ENCODE results near the gene RABGAP1.

RABGAP1 gene

DNA sequence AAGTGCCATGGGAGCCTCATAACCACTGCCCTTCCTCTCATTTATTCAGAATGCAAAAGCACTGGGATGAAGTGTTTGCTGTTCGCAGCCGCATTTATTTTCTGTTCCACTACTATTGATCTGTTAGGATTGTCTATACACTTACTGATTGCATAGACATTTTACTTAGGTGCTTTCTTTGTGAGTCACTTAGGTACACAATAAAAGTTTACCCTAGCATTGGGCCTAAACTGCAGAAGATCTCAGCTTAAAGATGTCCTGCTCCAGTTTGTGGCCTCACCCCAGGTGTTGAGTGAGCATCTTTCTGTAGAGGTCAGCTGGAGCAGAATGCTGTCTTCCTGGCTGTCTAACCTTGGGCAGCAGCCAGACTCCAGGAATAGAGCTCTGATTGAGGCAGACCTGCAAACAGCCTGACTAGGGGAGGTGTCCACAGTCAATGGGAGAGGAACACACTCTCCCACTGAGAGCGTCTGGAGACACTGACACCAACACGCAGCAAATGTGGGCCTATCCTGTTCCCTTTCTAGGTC lies 146.6 kb downstream of the RABGAP1 start:
- no peak for DNase-seq

DNA sequence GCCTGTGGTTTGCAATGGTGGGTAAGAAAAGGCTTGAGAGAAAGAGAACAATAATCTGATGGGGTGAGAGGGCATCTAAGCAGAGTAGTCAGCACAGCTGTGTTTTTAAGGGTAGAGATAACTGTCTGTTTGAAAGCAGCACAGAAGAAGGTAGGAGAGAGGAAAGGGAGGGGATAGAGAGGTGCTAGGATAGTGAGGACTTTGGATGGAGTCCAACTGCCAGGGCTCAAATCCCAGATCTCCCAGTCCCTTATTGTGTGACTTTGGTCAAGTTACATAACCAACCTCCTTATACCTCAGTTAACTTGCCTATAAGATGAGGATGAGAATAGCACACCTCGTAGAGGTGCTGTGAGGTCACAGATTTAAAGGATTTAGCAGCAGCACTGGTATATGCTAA lies 148.2 kb downstream of the RABGAP1 start:
- DNase-seq = no peak

- DNase-seq = no peak
Measured at GRCh38 chr9:123089790-123090189, 149.0 kb downstream of the RABGAP1 start.

DNA sequence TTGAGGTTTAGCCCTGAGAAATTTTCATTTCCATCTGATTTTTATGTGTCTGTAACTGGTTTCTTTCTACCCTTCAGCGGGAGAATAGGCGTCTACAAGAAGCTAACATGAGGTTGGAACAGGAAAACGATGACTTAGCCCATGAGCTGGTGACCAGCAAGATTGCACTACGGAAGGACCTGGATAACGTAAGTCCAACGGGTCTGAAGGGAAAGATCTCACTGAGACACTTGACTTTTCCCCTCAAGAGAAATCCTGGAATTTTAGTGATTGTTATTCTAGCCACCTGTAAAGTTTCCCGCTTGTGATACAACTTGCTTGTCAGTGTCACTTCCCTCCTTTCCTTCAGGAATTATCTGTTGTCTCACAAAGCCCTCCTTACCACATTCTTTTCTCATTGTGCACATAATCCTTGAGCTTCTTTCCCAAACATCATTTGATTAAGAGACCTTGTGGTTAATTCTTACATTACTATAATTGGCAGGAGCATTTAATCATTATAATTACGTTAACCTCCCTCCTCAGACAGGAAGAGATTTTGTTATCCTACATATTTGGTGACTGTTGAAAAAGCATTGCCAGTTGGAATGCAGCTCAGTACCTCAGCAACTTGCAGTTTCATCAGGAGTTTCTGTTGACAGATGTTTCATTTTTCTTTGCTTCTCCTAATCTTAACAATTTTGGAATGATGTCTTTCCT lies 149.5 kb downstream of the RABGAP1 start:
- no peak for DNase-seq

- no peak for DNase-seq
Measured at GRCh38 chr9:123090956-123091355, 150.1 kb downstream of the RABGAP1 start.

DNA sequence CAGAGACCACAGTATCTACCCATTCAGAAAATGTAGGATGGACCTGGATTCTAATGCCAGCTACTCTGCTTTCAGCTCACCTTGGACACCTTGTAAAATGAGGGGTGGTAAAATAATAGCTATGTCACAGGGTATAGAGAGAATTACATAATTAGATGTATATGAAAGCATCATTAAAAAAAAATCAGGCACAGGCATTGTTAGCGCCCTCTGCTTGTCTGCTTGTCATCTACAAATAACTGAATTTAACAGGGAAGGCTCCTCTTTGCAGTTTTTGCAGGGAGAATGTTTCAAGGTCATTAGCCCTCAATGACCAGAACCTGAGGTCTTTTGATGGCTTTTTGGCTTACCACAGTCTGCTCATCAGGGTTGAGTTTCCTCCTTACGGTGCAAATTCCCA lies 150.6 kb downstream of the RABGAP1 start:
- DNase-seq = no peak

- no peak for DNase-seq
Measured at GRCh38 chr9:123093141-123093540, 152.3 kb downstream of the RABGAP1 start.

- DNase-seq = no peak
Measured at GRCh38 chr9:123096987-123097386, 156.2 kb downstream of the RABGAP1 start.

- DNase-seq = no peak
Measured at GRCh38 chr9:123097430-123098095, 156.7 kb downstream of the RABGAP1 start.

- DNase-seq = no peak
Measured at GRCh38 chr9:123098096-123098459, 157.3 kb downstream of the RABGAP1 start.

- no peak for DNase-seq
Measured at GRCh38 chr9:123099042-123099441, 158.2 kb downstream of the RABGAP1 start.

DNA sequence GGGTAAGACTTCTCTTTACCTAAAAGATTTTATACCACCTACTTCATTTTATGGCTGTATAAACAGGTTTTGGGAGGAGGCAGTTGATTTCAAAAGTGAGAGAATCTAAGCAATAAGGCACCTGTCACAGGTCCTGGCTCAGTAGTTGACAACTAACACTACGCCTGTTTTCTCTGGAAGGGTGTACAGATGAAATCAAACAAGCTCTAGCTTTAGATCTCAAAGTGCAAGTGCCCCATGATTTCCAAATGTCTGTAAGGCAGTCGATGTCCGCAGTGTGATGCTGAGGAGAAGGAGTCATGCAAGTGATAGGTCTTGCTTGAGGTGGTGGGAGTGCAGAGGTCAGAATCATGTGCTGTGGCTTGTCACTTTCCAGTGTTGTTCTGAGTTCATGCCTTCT lies 158.7 kb downstream of the RABGAP1 start:
- no peak for DNase-seq

DNA sequence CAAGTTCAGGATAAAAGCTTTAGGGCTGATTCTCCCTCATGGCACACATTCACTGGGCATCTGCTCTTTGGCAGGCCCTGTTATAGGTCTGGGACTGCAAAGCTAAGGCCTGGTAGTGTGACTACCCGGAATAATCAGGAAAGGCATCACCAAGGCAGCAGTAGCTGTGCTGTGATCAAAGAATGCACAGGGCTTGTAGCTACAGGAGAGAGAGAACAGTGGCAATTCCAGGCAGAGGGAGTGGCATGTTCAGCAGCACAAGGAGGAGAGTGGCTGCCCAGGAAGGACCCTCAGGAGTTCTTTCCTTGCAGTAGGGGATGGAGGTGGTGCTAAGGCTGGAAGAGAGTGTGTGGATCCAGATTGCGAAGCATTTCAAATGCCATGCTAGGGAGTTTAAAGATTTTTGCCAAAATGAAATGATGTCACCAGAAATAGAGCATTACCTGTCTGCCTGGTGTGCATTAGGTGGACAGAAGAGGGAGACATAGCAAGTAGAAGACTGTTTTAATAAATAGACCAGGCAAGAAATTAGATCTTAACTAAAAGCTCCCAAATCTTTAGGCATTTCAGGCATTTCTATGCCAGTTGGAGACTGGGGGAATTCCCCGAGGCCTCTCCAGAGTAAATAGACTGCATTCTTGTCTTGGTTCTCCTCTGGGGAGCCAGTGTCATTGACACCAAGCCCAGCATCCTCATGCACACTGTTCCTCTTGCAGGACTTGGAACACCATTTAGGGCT lies 161.7 kb downstream of the RABGAP1 start:
- DNase-seq = no peak

GRCh38 chr9:123104807-123105206 lies 164.0 kb downstream of the RABGAP1 start:
- DNase-seq = no peak

GRCh38 chr9:123105490-123105889 lies 164.7 kb downstream of the RABGAP1 start:
- no peak for DNase-seq

DNA sequence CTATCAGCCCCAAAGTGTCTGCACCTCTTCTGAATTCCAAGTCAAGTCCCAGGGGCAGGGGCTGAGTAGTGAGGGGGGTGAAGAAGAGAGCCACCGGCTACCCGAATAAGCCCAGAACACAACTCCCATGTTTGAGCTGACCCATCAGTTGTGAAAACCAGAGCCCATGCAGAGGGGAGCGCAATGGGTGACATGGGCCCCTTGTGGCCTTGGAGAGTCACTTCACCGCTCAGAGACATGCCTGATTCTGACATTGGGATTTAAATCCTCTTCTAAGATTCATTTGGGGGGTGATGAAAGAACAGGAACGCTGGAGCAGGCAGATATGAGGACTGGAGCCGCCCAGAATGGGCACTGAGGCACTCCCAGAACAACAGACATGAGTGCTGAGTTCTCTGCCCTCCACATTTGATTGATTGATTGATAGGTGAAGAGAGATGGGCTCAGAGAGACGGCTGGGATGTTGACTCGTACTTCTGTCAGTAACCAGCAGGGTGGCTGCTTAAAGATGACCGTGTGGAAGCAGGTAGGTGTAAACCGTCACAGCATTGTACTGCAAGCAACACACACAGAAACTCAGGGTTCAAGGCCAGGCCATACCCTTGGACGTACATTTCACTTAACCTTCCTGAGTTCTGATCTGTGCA lies 166.9 kb downstream of the RABGAP1 start:
- DNase-seq = no peak

- DNase-seq = no peak
Measured at GRCh38 chr9:123108976-123109375, 168.2 kb downstream of the RABGAP1 start.

- DNase-seq = no peak
Measured at GRCh38 chr9:123109540-123110279, 168.9 kb downstream of the RABGAP1 start.

GRCh38 chr9:123111427-123112014 lies 170.7 kb downstream of the RABGAP1 start:
- no peak for DNase-seq

GRCh38 chr9:123112015-123112975 lies 171.5 kb downstream of the RABGAP1 start:
- no peak for DNase-seq

- no peak for DNase-seq
Measured at GRCh38 chr9:123113185-123113584, 172.4 kb downstream of the RABGAP1 start.

Data from activated naive CD4-positive, alpha-beta T cell (primary cell).